ENCODE measurements around the gene KLF7. TPM values are rescaled to one million over a fixed set of nuclear protein-coding genes. Genes with fewer than 3 reads are reported as not detected.

Gene KLF7
- total RNA-seq, 6 experiments from 2014 or later = 3.3 to 14.2 (median 10.2) TPM

DNA sequence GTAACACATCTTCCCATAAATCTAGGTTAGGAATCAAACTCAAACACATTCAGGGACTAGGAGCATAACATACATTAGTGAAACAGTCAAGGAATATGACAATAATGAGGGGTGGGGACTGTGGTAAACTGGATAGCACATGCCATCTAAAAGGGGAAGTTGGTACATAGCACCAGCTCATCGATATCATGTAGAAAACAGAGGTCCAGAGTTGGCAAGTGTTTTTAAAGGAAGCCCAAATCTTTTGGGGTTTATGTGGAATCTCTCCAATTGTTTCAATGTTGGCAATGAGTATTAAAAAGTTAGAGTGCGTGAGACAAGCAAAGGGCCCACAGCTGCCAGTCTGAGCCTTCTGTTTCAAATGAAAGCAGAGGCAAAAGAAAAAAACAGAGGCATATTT lies 24.4 kb downstream of the KLF7 start:
- Histone ChIP-seq H3K9me3 (no peaks in the 10 kb centered on the region), H3K36me3 (no peaks in the 10 kb centered on the region), H3K4me3 (no peak overlapping the region), H3K27me3 (no peaks in the 10 kb centered on the region), H3K27ac (peak overlapping the region in 1 of 3 donors; percentile 77), H3K4me1 (peaks cover 0 to 23% (median 5%) of the 10 kb centered on the region in 4 donors)
- ATAC-seq = no peak
- TF ChIP-seq, protein P1, sequence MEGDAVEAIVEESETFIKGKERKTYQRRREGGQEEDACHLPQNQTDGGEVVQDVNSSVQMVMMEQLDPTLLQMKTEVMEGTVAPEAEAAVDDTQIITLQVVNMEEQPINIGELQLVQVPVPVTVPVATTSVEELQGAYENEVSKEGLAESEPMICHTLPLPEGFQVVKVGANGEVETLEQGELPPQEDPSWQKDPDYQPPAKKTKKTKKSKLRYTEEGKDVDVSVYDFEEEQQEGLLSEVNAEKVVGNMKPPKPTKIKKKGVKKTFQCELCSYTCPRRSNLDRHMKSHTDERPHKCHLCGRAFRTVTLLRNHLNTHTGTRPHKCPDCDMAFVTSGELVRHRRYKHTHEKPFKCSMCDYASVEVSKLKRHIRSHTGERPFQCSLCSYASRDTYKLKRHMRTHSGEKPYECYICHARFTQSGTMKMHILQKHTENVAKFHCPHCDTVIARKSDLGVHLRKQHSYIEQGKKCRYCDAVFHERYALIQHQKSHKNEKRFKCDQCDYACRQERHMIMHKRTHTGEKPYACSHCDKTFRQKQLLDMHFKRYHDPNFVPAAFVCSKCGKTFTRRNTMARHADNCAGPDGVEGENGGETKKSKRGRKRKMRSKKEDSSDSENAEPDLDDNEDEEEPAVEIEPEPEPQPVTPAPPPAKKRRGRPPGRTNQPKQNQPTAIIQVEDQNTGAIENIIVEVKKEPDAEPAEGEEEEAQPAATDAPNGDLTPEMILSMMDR (IDR thresholded peaks at IDR 0.05) = no peak
- TF ChIP-seq POLR2A (IDR thresholded peaks at IDR 0.05) = no peak
- intact Hi-C loops (cut with DNase I) = no loop called here
- 57% methylated on average over 2 of the region's 2 CpGs for WGBS (ENCODE audit: insufficient coverage, low coverage, low lambda C conversion rate, missing lambda C conversion rate)
- no peak for DNase-seq

DNA sequence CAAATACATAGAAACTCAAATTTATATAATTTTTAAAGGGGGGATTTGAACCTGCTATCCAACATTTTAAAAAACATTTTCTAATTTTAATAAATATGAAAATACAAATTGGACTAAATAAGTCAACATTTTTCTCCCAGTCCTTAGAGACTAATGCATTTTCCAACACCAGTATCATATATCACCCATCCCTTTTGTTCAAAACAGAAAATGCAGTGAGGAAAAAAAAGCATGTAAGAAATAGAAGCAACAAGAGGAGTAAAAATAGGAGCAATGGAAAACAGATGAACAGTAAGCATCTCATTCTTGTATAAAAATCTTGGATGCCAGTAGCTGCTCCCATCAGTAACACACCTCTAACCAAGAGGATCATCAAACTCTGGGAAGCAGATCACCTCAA lies 25.5 kb downstream of the KLF7 start:
- DNase-seq = no peak
- peaks cover 0 to 23% (median 5%) of the 10 kb centered on the region in 4 donors for H3K4me1 ChIP-seq

GRCh38 chr2:207139552-207139951 lies 26.2 kb downstream of the KLF7 start:
- DNase-seq (no peak), ATAC-seq (no peak)
- Histone ChIP-seq H3K4me1 (peaks cover 0 to 23% (median 5%) of the 10 kb centered on the region in 4 donors), H3K27me3 (no peaks in the 10 kb centered on the region), H3K36me3 (no peaks in the 10 kb centered on the region), H3K27ac (no peak overlapping the region), H3K9me3 (no peaks in the 10 kb centered on the region), H3K4me3 (no peak overlapping the region)
- intact Hi-C loops (cut with DNase I) = no loop called here
- 81% methylated on average over 4 of the region's 4 CpGs for WGBS (ENCODE audit: insufficient coverage, low coverage, low lambda C conversion rate, missing lambda C conversion rate)
- TF ChIP-seq POLR2A (IDR thresholded peaks at IDR 0.05) = no peak
- TF ChIP-seq, protein P1 (IDR thresholded peaks at IDR 0.05) = no peak

More for the DNA sequence above, 25.5 kb downstream of the KLF7 start:
- Histone ChIP-seq H3K27me3 (no peaks in the 10 kb centered on the region), H3K4me3 (no peak overlapping the region), H3K9me3 (no peaks in the 10 kb centered on the region), H3K27ac (no peak overlapping the region), H3K36me3 (no peaks in the 10 kb centered on the region)
- TF ChIP-seq POLR2A (IDR thresholded peaks at IDR 0.05) = no peak
- TF ChIP-seq, protein P1 (IDR thresholded peaks at IDR 0.05) = no peak
- ATAC-seq = no peak
- intact Hi-C loops (cut with DNase I) = no loop called here

GRCh38 chr2:207138627-207139297 lies 27.0 kb downstream of the KLF7 start:
- no peak overlapping the region for H3K4me3 ChIP-seq
- TF ChIP-seq POLR2A (IDR thresholded peaks at IDR 0.05) = no peak
- TF ChIP-seq, protein P1 (IDR thresholded peaks at IDR 0.05) = no peak
- H3K27ac ChIP-seq = no peak overlapping the region
- WGBS (ENCODE audit: insufficient coverage, low coverage, low lambda C conversion rate, missing lambda C conversion rate) = 80% methylated on average over 9 of the region's 9 CpGs
- peaks cover 0 to 21% (median 3%) of the 10 kb centered on the region in 4 donors for H3K4me1 ChIP-seq
- ATAC-seq (no peak), DNase-seq (no peak)
- intact Hi-C loops (cut with DNase I) = no loop called here
- H3K27me3 ChIP-seq = no peaks in the 10 kb centered on the region
- no peaks in the 10 kb centered on the region for H3K36me3 ChIP-seq
- H3K9me3 ChIP-seq = no peaks in the 10 kb centered on the region

Measured in right lobe of liver (tissue), 6 donors.